ENCODE measurements around the gene HOXB13. TPM values are rescaled to one million over a fixed set of nuclear protein-coding genes. Genes with fewer than 3 reads are reported as not detected.

The HOXB13 gene
- total RNA-seq, 2 experiments from 2014 or later, result not detected

- no peak for TF ChIP-seq CTCF (IDR thresholded peaks at IDR 0.05)
- Histone ChIP-seq H3K4me1 (ENCODE audit: insufficient read depth, low read length) (peaks cover 27% of the 10 kb centered on the region), H3K27ac (ENCODE audit: low read depth in 1 of 2, low read length in 2 of 2) (no peak overlapping the region), H3K36me3 (ENCODE audit: insufficient read depth, low read length) (no peaks in the 10 kb centered on the region), H3K27me3 (ENCODE audit: control insufficient read depth in 1 of 2, insufficient read depth in 2 of 2, low read length in 2 of 2) (peaks cover 81 to 92% of the 10 kb centered on the region in 2 experiments), H3K9me3 (ENCODE audit: control insufficient read depth in 1 of 2, insufficient read depth in 1 of 2, low read length in 2 of 2) (peaks cover 0 to 26% of the 10 kb centered on the region in 2 experiments), H3K4me3 (ENCODE audit: low read length) (no peak overlapping the region)
- Mint-ChIP-seq H3K4me3 (no peak overlapping the region), H3K9me3 (no peaks in the 10 kb centered on the region), H3K36me3 (ENCODE audit: low read depth) (no peaks in the 10 kb centered on the region), H3K27ac (no peak overlapping the region), H3K4me1 (ENCODE audit: low read depth) (peaks cover 28% of the 10 kb centered on the region), H3K27me3 (peaks cover 95% of the 10 kb centered on the region)
- POLR2A ChIA-PET, result no interaction called here
- no peak for ATAC-seq (ENCODE audit: poor library complexity)
- DNase-seq, result no peak
- intact Hi-C loops (cut with DNase I, micrococcal nuclease), result no loop called here
- CTCF ChIA-PET, result interaction anchor here (0.6 to 2.8 kb wide), 2 partner anchors 16 to 30 kb away, joined by 3 to 6 read pairs; no protein-coding TSS in a partner anchor
Measured at GRCh38 chr17:48754500-48755261, 26.1 kb upstream of the HOXB13 start.

- Histone ChIP-seq H3K4me3 (ENCODE audit: low read length) (no peak overlapping the region), H3K27me3 (ENCODE audit: control insufficient read depth in 1 of 2, insufficient read depth in 2 of 2, low read length in 2 of 2) (peaks cover 84 to 92% of the 10 kb centered on the region in 2 experiments), H3K9me3 (ENCODE audit: control insufficient read depth in 1 of 2, insufficient read depth in 1 of 2, low read length in 2 of 2) (peaks cover 7 to 30% of the 10 kb centered on the region in 2 experiments), H3K4me1 (ENCODE audit: insufficient read depth, low read length) (peaks cover 27% of the 10 kb centered on the region), H3K27ac (ENCODE audit: low read depth in 1 of 2, low read length in 2 of 2) (no peak overlapping the region), H3K36me3 (ENCODE audit: insufficient read depth, low read length) (no peaks in the 10 kb centered on the region)
- Mint-ChIP-seq H3K36me3 (ENCODE audit: low read depth) (no peaks in the 10 kb centered on the region), H3K4me3 (no peak overlapping the region), H3K27me3 (peaks cover 95% of the 10 kb centered on the region), H3K9me3 (no peaks in the 10 kb centered on the region), H3K4me1 (ENCODE audit: low read depth) (peaks cover 28% of the 10 kb centered on the region), H3K27ac (no peak overlapping the region)
- DNase-seq (no peak), ATAC-seq (ENCODE audit: poor library complexity) (no peak)
- intact Hi-C loops (cut with DNase I, micrococcal nuclease), result no loop called here
- POLR2A ChIA-PET, result no interaction called here
- no peak for TF ChIP-seq CTCF (IDR thresholded peaks at IDR 0.05)
- CTCF ChIA-PET, result interaction anchor here (0.6 to 2.8 kb wide), 3 partner anchors 16 to 117 kb away, joined by 3 to 6 read pairs (median 3); no protein-coding TSS in a partner anchor
Measured at GRCh38 chr17:48753794-48754499, 25.4 kb upstream of the HOXB13 start.

- H3K4me3 ChIP-seq (ENCODE audit: low read length), result no peak overlapping the region
- Mint-ChIP-seq H3K36me3 (ENCODE audit: low read depth) (no peaks in the 10 kb centered on the region), H3K4me1 (ENCODE audit: low read depth) (peaks cover 28% of the 10 kb centered on the region), H3K27me3 (peaks cover 95% of the 10 kb centered on the region), H3K4me3 (no peak overlapping the region), H3K27ac (no peak overlapping the region), H3K9me3 (no peaks in the 10 kb centered on the region)
- POLR2A ChIA-PET, result no interaction called here
- H3K27ac ChIP-seq (ENCODE audit: low read depth in 1 of 2, low read length in 2 of 2), result no peak overlapping the region
- intact Hi-C loops (cut with DNase I, micrococcal nuclease), result no loop called here
- CTCF ChIA-PET, result no interaction called here
- no peak for DNase-seq
- no peak for TF ChIP-seq CTCF (IDR thresholded peaks at IDR 0.05)
- H3K4me1 ChIP-seq (ENCODE audit: insufficient read depth, low read length), result peaks cover 30% of the 10 kb centered on the region
- no peak for ATAC-seq (ENCODE audit: poor library complexity)
- H3K9me3 ChIP-seq (ENCODE audit: control insufficient read depth in 1 of 2, insufficient read depth in 1 of 2, low read length in 2 of 2), result peaks cover 8 to 33% of the 10 kb centered on the region in 2 experiments
- no peaks in the 10 kb centered on the region for H3K36me3 ChIP-seq (ENCODE audit: insufficient read depth, low read length)
- H3K27me3 ChIP-seq (ENCODE audit: control insufficient read depth in 1 of 2, insufficient read depth in 2 of 2, low read length in 2 of 2), result peaks cover 88 to 98% of the 10 kb centered on the region in 2 experiments
Measured at GRCh38 chr17:48752399-48753288, 24.1 kb upstream of the HOXB13 start.
